T-helper 1 cell treated with Interleukin-12 subunit alpha and Interleukin-12 subunit beta and Interleukin-4 antibody, amounts not matched to agents 30 μg/mL and 1 μg/mL, for 36 hours (primary cell): ENCODE results near the gene SLC12A5.
A peak's percentile ranks its signal among the peaks of the same experiment; 100 is the strongest.

Experiments
- H3K27ac Mint-ChIP-seq: one replicate; pipeline ENCODE4 v1.8.0; 2021; ENCODE audit warnings: mild to moderate bottlenecking, mixed read lengths
- H3K27me3 Mint-ChIP-seq: one replicate; pipeline ENCODE4 v1.8.0; 2021; ENCODE audit warnings: low read depth, mixed read lengths
- H3K36me3 Mint-ChIP-seq: one replicate; pipeline ENCODE4 v1.8.0; 2021; ENCODE audit warnings: low read depth, mixed read lengths
- H3K4me1 Mint-ChIP-seq: one replicate; pipeline ENCODE4 v1.8.0; 2021; ENCODE audit warnings: low read depth, mixed read lengths
- H3K4me3 Mint-ChIP-seq: one replicate; pipeline ENCODE4 v1.8.0; 2021; ENCODE audit warnings: mild to moderate bottlenecking, moderate library complexity, mixed read lengths
- H3K9me3 Mint-ChIP-seq: one replicate; pipeline ENCODE4 v1.8.0; 2021; ENCODE audit warnings: mixed read lengths

SLC12A5 gene

GRCh38 chr20:46013322-46013828 is 15.6 kb upstream of the SLC12A5 start:
- Mint-ChIP-seq H3K4me1 (peaks cover 50% of the 10 kb centered on the region), H3K4me3 (peak overlapping the region; percentile 56), H3K27ac (no peak overlapping the region), H3K27me3 (peaks cover 67% of the 10 kb centered on the region), H3K36me3 (peaks cover 7% of the 10 kb centered on the region), H3K9me3 (no peaks in the 10 kb centered on the region)

- Mint-ChIP-seq H3K27ac (peak overlapping the region; percentile 11), H3K4me3 (peak overlapping the region; percentile 65), H3K36me3 (peaks cover 7% of the 10 kb centered on the region), H3K9me3 (no peaks in the 10 kb centered on the region), H3K27me3 (peaks cover 70% of the 10 kb centered on the region), H3K4me1 (peaks cover 44% of the 10 kb centered on the region)
These were observed 15.0 kb upstream of the SLC12A5 start for GRCh38 chr20:46013829-46014516.

GRCh38 chr20:46014517-46015396 is 14.3 kb upstream of the SLC12A5 start:
- H3K27ac Mint-ChIP-seq: peak overlapping the region; percentile 57
- H3K36me3 Mint-ChIP-seq: peaks cover 7% of the 10 kb centered on the region
- H3K4me3 Mint-ChIP-seq: peak overlapping the region; percentile 65
- H3K9me3 Mint-ChIP-seq: no peaks in the 10 kb centered on the region
- peaks cover 36% of the 10 kb centered on the region for H3K4me1 Mint-ChIP-seq
- H3K27me3 Mint-ChIP-seq: peaks cover 63% of the 10 kb centered on the region

- H3K4me3 Mint-ChIP-seq: no peak overlapping the region
- H3K36me3 Mint-ChIP-seq: no peaks in the 10 kb centered on the region
- peaks cover 32% of the 10 kb centered on the region for H3K4me1 Mint-ChIP-seq
- H3K27me3 Mint-ChIP-seq: peaks cover 49% of the 10 kb centered on the region
- no peak overlapping the region for H3K27ac Mint-ChIP-seq
- no peaks in the 10 kb centered on the region for H3K9me3 Mint-ChIP-seq
These were observed 11.7 kb upstream of the SLC12A5 start for GRCh38 chr20:46017272-46017671.

- no peak overlapping the region for H3K27ac Mint-ChIP-seq
- H3K4me1 Mint-ChIP-seq: peaks cover 32% of the 10 kb centered on the region
- H3K27me3 Mint-ChIP-seq: peaks cover 42% of the 10 kb centered on the region
- H3K4me3 Mint-ChIP-seq: no peak overlapping the region
- H3K9me3 Mint-ChIP-seq: no peaks in the 10 kb centered on the region
- H3K36me3 Mint-ChIP-seq: no peaks in the 10 kb centered on the region
These were observed 10.9 kb upstream of the SLC12A5 start for GRCh38 chr20:46018112-46018511.

- H3K9me3 Mint-ChIP-seq: no peaks in the 10 kb centered on the region
- peaks cover 46% of the 10 kb centered on the region for H3K27me3 Mint-ChIP-seq
- no peak overlapping the region for H3K4me3 Mint-ChIP-seq
- no peaks in the 10 kb centered on the region for H3K36me3 Mint-ChIP-seq
- peaks cover 36% of the 10 kb centered on the region for H3K4me1 Mint-ChIP-seq
- no peak overlapping the region for H3K27ac Mint-ChIP-seq
These were observed 10.4 kb upstream of the SLC12A5 start for GRCh38 chr20:46018611-46019010.

GRCh38 chr20:46020555-46020954 is 8.5 kb upstream of the SLC12A5 start:
- Mint-ChIP-seq H3K27ac (no peak overlapping the region), H3K27me3 (peaks cover 51% of the 10 kb centered on the region), H3K4me1 (peaks cover 25% of the 10 kb centered on the region), H3K36me3 (no peaks in the 10 kb centered on the region), H3K9me3 (no peaks in the 10 kb centered on the region), H3K4me3 (peak overlapping the region; percentile 51)

GRCh38 chr20:46021361-46022359 is 7.4 kb upstream of the SLC12A5 start:
- peaks cover 25% of the 10 kb centered on the region for H3K4me1 Mint-ChIP-seq

GRCh38 chr20:46022411-46023147 is 6.4 kb upstream of the SLC12A5 start:
- H3K36me3 Mint-ChIP-seq: no peaks in the 10 kb centered on the region
- H3K27me3 Mint-ChIP-seq: peaks cover 53% of the 10 kb centered on the region
- H3K27ac Mint-ChIP-seq: no peak overlapping the region
- peaks cover 23% of the 10 kb centered on the region for H3K4me1 Mint-ChIP-seq
- H3K4me3 Mint-ChIP-seq: peak overlapping the region; percentile 81
- no peaks in the 10 kb centered on the region for H3K9me3 Mint-ChIP-seq

More at GRCh38 chr20:46021361-46022359, 7.4 kb upstream of the SLC12A5 start:
- H3K27me3 Mint-ChIP-seq: peaks cover 46% of the 10 kb centered on the region
- H3K27ac Mint-ChIP-seq: no peak overlapping the region
- H3K36me3 Mint-ChIP-seq: no peaks in the 10 kb centered on the region
- no peaks in the 10 kb centered on the region for H3K9me3 Mint-ChIP-seq
- H3K4me3 Mint-ChIP-seq: peak overlapping the region; percentile 81

GRCh38 chr20:46023148-46023484 is 5.9 kb upstream of the SLC12A5 start:
- peaks cover 54% of the 10 kb centered on the region for H3K27me3 Mint-ChIP-seq
- H3K9me3 Mint-ChIP-seq: no peaks in the 10 kb centered on the region
- H3K4me1 Mint-ChIP-seq: peaks cover 23% of the 10 kb centered on the region
- no peak overlapping the region for H3K27ac Mint-ChIP-seq
- no peaks in the 10 kb centered on the region for H3K36me3 Mint-ChIP-seq
- peak overlapping the region; percentile 16 for H3K4me3 Mint-ChIP-seq

- peaks cover 52% of the 10 kb centered on the region for H3K27me3 Mint-ChIP-seq
- H3K9me3 Mint-ChIP-seq: no peaks in the 10 kb centered on the region
- H3K4me1 Mint-ChIP-seq: peaks cover 23% of the 10 kb centered on the region
- H3K4me3 Mint-ChIP-seq: no peak overlapping the region
- H3K27ac Mint-ChIP-seq: no peak overlapping the region
- no peaks in the 10 kb centered on the region for H3K36me3 Mint-ChIP-seq
These were observed 5.0 kb upstream of the SLC12A5 start for GRCh38 chr20:46023999-46024398.

- Mint-ChIP-seq H3K4me1 (peaks cover 23% of the 10 kb centered on the region), H3K27me3 (peaks cover 58% of the 10 kb centered on the region), H3K4me3 (no peak overlapping the region), H3K36me3 (no peaks in the 10 kb centered on the region), H3K27ac (no peak overlapping the region), H3K9me3 (no peaks in the 10 kb centered on the region)
These were observed 3.6 kb upstream of the SLC12A5 start for GRCh38 chr20:46025376-46025783.

GRCh38 chr20:46027245-46027853 is 1.7 kb upstream of the SLC12A5 start:
- H3K9me3 Mint-ChIP-seq: no peaks in the 10 kb centered on the region
- H3K27me3 Mint-ChIP-seq: peaks cover 61% of the 10 kb centered on the region
- no peak overlapping the region for H3K27ac Mint-ChIP-seq
- H3K4me1 Mint-ChIP-seq: peaks cover 10% of the 10 kb centered on the region
- no peaks in the 10 kb centered on the region for H3K36me3 Mint-ChIP-seq
- no peak overlapping the region for H3K4me3 Mint-ChIP-seq
